Caki2 (cell line): Measurements from ENCODE around the gene DNAAF3. TPM values are rescaled to one million over a fixed set of nuclear protein-coding genes. Genes with fewer than 3 reads are reported as not detected.
A peak's percentile ranks its signal among the peaks of the same experiment; 100 is the strongest.
"Not testable (repeated sequence)": the region's sequence is repeated elsewhere in the genome, so short reads cannot be mapped to it uniquely, and the experiment has no call there.

ENCODE experiments used
- DNase-seq: peaks from one replicate; pipeline ENCODE4 v3.0.0-alpha.2; 2015; ENCODE audit warnings: low read depth
- in situ Hi-C: cut with HindIII; loops from 2 replicates; pipeline ENCODE4 v1.10.0; 2016; ENCODE audit warnings: low sequenced_read_pairs, low pct_unique_long_range_greater_than_20kb, mixed read lengths
- total RNA-seq: library from RNA; depleted of rRNA; stranded (reverse); fragments of >200 nt; shearing (Covaris generic); gene quantifications from 2 replicates; pipeline ENCODE4 v1.2.3, GENCODE V29; 2014; ENCODE audit warnings: low replicate concordance

Gene DNAAF3
- total RNA-seq, 1 experiment from 2014 or later = 32.8 TPM

DNA sequence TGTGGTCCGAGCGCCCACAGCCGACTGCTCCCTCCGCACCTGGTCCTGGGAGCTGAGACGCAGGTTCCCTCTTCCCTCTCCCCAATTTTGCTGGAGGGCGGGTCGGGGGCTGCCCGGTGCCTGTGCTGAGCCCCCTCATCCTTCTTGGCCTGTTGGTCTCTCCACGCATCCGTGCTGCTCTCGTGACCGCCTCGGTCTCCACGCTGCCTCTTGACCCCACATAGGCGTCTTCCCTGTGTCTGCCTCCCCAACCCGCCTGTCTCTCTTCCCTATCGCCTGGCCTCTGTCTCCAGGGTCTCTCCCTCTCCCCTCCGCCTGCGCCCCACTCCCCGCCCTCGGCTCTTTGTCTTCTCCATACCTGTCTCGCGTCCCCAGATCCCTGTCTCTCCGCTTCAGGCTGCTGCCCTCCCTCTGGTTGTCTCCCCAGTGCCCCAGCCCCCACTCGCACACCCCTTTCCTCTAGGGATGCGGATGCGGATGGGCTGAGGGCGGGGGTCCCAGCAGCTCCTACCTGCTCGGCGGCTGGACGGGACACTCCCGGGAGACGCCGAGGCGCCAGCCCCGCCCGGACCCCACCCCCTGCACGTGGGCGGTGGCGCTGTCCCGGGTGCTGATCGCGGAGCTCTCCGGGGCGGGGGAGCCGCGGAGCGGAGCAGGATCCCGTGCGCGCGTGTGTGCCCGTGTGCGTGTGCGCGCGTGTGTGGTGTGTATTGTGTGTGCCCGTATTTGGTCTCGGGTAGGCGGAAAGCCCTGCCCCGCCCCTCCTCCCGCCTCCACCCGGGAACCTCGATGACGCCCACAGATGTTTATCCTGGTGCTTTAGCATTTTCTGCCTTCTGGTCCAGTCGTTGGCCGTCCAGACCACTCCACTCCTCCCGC is 13.4 kb upstream of the DNAAF3 start, which contains the start of gene SYT5:
Gene SYT5 (minus strand): TSS at position 684 of the 879 bp plus-strand sequence. CDS start 1,248 bp downstream, outside the sequence.
- in situ Hi-C loops = loop anchor here (10.0 kb wide), 2 partner anchors 235 to 445 kb away; partner anchors contain the start of gene ZNF784
- peak; percentile 58 for DNase-seq

DNA sequence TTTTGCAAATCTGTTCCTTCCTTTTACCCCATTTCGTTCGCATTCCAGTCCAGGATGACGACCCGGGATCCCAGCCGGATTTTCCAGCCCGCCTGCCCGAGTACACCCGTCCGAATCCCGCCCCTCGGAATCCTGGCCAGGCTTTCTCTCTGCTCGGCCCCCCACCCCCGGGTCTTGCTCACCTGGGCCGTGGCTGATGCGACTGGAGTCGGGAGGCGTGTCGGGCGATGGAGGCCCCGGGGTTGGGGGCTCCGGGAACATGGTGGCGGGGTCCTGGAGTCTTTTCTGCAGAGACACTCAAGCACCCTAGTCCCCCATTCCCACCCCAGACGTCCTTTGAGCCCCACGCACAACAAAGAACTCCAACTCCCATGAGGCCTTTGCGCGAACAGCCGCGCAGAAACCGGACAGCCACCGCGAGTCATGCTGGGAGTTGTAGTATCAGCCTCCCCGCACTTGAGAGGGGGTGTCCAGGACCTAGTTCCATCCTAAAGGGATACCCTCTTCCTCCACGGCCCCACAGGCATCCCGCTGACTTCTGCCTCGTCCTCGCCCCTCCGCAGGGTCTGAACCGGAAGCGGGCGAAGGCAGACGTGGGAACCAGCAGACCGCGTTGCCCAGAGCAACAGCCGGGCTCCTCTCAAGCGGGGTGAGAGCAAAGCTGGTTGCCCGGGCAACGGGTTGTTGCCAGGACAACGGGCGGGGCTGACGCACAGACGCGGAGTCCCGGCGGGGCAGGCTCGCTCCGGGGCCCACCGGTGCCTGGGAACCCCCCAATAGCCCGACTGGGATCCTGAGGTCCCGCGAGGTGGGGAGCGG is 12.6 kb upstream of the DNAAF3 start:
- in situ Hi-C loops = loop anchor here (10.0 kb wide), 2 partner anchors 236 to 446 kb away; partner anchors contain the start of gene ZNF784
- DNase-seq = no peak

DNA sequence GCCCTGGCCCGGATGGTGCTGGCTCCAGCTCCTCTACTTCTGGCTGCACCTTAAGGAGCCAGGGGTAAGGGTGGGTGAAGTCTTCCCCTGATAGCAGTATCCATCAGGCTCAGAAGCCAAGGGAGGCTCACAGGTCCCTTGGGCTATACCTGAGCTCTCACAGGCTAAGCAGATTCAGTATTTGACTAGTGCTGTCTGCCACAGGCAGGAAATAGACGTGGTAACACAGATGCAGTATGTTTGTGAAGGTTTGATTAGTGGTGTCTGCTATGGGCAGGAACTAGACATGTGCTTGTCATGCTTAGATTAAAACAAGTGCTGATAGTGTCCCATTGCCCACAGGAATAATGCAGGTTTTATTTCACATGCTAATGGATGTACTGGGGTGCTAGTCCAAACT is 9.7 kb upstream of the DNAAF3 start:
- in situ Hi-C loops = loop anchor here (10.0 kb wide), 2 partner anchors 239 to 449 kb away; partner anchors contain the start of gene ZNF784
- DNase-seq = no peak

DNA sequence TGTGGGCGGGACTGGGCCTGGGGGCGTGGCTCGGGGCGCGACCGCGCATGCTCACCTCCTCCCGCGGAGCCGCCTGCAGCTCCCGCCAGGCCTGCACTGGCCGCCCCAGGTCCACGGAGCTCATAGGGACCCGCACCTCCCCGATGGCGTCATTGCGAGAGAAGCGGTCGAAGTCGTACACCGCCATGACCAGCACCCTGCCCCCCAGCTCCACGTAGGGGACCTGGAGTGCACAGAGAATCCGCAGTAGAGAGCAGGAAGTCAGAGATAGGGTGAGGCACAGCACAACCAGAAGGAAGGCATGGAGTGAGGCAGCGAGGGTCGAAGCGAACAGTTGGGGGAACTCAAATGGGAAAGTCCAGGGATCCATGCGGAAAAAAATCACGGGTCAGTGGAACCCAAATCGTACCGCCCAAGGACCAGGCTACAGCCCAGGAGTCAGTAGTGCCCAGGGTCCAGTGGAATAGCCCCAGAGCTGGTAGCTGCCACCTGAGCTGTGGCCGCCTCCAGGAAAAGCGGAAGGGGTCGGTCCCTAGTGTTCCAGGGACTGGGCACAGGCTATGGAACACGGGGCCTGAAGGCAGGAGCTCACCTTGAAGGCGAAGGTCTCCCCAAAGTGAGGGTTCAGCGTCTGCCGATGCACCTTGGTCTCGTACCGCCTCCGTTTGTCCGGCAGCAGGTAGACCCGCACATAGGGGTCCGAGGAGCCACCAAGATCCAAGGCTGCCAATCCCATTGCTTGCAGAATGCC is 8.9 kb upstream of the DNAAF3 start:
- in situ Hi-C loops = loop anchor here (10.0 kb wide), 2 partner anchors 240 to 450 kb away; partner anchors contain the start of gene ZNF784
- DNase-seq = no peak

DNA sequence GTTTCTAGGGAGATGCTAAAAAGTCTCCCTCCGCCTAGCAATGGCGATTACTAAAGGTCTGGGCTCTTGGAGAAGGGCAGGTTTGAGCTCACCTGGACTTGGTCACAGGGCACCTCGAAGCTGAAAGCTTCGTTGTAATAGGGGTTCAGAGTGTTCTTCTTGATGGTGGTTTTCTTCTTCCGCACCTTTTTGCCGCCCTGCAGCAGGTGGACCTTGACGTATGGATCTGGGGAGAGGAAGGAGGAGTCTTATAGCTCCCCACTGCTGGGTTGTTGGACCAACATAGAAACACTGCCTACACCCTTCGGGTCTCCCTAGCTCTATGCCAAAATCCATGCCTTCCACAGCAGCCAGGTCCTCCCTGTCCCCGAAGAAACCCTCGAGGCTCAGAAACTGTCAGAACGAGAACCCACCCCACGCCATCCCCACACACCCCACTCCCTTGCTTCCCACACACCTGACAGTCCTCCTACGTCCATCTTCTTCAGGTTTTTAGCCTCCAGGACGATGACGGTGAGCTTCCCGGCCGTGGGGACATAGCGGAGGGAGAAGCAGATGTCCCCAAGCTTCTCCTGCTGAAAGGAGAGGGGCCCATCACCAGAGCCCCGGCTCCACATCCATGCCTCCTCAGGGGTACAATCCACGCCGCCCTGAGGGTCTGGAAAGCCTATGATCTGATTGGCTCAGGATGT is 8.2 kb upstream of the DNAAF3 start:
- DNase-seq = no peak
- in situ Hi-C loops = loop anchor here (10.0 kb wide), 2 partner anchors 240 to 450 kb away; partner anchors contain the start of gene ZNF784

DNA sequence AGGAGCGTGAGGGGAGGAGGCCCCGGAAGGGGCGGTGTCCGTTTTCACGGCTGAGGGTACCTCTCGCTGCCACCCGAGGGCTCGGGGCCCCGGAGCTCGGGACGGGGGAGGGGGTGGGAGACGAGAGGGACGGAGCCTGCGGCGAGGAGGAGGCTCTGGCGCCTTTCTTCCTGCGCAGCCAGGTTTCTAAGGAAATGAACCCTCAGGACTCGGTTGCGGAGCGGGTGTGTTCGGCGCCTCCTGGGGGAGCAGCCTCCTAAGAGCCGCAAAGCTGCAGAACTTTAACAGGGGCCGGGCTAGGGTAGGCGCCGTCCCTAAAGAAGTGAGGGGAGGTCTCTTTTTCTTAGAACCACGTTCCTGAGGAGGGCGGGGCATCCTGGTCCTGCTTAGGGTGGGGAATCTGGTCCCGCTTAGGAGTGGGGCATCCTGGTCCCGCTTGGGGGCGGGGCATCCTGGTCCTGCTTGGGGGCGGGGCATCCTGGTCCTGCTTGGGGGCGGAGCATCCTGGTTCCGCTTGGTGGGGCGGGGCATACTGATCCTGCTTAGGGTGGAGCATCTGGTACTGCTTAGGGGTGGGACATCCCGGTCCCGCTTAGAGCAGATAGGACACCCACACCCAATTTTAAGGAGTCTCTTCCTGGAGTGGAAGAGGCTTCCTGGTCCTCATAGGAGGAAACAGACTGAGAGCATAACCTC is 7.4 kb upstream of the DNAAF3 start:
- in situ Hi-C loops = loop anchor here (10.0 kb wide), 2 partner anchors 241 to 451 kb away; partner anchors contain the start of gene ZNF784
- DNase-seq = no peak

DNA sequence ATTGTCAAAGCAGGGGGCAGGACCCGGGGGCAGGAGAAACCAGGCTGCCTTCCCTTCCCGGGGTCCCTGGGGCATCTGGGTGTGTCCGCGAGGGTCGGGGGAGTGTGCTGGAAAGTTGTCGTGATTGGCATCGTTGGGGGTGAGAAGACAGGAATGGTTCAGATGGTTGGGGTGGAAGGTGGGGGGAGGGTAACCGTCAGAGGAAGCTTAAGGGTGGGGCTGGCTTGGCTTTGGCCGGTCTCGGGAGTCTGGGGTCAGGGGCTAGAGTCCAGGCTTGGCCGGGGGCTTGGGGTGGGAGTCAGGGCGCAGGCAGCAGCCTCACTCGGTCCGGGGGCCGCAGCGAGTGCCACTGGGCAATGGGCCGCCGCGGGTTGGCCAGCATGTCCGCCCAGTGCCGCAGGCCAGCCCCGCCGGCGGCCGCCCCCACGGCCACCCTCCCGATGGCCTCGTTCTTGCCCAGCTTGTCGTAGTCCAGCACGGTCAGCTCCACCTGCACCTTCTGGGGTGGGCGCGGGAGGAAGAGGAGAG is 6.8 kb upstream of the DNAAF3 start:
- no peak for DNase-seq
- in situ Hi-C loops = loop anchor here (10.0 kb wide), 2 partner anchors 242 to 452 kb away; partner anchors contain the start of gene ZNF784

DNA sequence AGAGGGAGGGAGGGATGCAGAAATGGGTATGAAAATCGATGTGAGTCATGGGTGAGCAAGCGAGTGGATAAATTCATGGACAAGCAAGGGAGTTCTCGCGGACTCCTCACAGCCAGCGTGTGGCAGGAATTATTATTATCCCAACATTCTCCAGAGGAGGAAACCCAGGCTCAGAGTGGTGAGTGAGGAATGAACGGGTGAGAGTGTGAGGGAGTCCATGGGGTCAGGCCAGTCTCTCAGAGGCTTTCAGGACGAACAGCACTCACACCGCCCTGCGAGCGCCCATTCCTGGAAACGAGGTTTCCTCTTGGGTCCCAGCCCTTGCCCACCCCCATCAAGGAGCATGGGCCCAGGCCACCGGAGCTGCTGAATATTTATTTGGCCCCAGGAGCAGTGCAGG is 6.3 kb upstream of the DNAAF3 start:
- DNase-seq = no peak
- in situ Hi-C loops = loop anchor here (10.0 kb wide), 2 partner anchors 242 to 452 kb away; partner anchors contain the start of gene ZNF784

DNA sequence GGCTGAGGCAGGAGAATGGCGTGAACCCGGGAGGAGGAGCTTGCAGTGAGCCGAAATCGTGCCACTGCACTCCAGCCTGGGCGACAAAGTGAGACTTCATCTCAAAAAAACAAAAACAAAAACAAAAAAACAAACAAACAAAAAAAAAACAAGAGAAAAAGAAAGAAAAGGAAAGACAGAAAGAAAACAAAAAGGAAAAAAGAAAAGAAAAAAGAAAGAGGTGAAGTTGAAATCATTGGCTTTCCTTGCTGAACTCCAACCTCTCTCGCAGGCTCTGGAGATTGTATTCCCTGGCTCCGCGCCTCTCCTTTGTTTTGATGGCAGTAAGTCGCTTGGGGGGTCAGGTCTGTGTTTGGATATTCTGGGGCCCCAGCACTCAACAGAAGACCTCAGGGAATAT is 5.9 kb upstream of the DNAAF3 start:
- in situ Hi-C loops = loop anchor here (10.0 kb wide), 2 partner anchors 242 to 452 kb away; partner anchors contain the start of gene ZNF784
- not testable (repeated sequence) for DNase-seq

DNA sequence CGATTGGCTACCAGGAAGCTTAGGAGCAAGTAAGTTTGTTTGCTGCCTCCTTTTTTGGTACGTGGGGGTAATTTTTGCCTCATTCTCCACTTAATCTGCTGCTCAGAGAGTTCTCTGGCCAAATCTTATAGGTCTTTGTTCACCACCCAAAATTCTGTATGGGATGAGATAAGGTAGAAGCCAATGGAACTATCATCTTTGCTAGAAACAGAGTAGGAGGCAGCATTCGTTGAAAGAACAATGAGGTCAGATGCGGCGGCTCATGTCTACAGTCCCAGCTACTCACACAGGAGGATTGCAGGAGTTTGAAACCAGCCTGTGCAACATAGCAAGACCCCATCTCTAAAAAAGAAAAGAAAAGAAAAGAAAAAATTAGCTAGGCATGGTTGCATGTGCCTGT is 5.0 kb upstream of the DNAAF3 start:
- no peak for DNase-seq
- in situ Hi-C loops = loop anchor here (10.0 kb wide), 2 partner anchors 243 to 453 kb away; partner anchors contain the start of gene ZNF784

DNA sequence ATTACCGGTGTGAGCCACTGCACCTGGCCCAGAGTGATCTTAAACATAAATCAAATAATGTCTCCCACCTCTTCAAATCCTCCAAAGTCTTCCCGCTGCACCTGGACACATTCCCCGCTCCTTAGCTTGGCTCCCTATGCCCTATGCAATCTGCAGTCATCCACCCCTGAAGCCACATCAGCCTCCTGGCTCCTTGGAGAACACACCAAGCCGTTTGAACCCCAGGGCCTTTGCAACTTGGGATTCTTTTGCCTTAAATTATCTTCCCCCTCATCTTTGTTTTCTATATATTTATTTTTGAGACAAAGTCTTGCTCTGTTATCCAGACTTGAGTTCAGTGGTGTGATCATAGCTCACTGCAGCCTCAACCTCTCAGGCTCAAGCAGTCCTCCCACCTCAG is 2.7 kb upstream of the DNAAF3 start:
- DNase-seq = no peak
- in situ Hi-C loops = no loop called here

DNA sequence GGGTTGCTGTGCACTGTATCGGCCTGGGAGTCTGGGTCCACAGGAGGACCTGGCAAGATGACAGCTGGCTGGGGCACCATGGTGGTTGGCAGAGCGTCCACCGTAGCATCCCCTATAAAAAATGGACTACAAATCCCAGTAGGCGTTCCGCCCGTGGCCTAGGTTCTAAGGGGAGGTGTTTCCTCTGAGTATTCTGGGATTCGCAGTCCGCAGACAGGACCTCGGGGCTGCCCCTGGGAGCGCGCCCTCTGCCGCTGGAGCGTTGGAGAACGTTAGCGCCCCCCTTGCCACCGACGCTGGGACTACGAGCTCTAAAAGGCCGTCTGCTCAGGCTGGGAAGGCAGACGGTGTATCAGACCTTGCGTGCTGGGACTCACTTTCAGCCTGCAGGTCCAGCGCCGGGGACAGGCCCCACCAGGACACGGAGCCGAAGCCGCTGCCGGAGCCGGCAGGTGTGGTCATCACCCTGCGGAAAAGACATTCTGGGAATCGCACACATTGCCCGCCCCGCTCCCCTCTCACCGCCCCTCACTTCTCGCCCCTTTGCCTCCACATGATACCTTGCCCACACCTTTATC is 372 bp downstream of the DNAAF3 start:
- DNase-seq = peak; percentile 86
- in situ Hi-C loops = no loop called here

DNA sequence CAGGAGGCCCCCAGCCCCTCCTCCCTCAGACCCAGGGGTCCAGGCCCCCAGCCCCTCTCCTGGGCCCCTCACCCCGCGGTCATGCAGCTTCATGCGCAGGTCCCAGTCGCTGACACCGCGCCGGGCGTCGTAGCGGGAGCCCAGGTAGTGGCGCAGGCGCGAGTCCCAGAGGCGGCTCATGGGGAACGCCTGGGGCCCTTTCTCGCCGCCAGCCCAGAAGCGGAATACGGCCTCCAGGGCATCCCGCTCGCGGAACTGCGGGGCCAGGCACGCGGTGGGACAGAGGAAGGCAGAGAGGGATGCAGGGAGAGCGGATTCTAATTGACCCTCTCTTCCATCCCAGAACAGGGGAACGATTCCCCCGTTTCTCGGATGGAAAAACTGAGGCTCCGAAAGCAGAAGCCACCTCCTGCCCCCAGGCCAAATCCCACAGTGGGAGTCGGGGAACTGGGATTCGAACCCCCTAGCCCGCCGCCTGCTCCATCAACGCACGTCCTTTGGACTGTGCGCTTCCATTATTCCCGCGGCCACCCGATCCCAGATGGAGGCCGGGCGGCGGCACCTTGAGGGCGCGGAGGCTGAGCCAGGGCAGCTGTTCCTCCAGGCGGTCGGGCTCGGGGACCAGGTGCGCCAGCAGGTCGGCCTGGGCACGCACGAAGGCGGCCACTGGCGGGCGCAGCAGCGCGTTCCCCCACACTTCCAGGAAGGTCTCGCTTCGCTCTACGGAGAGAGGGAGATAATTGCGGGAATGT is 4.7 kb downstream of the DNAAF3 start:
- in situ Hi-C loops = no loop called here
- no peak for DNase-seq

DNA sequence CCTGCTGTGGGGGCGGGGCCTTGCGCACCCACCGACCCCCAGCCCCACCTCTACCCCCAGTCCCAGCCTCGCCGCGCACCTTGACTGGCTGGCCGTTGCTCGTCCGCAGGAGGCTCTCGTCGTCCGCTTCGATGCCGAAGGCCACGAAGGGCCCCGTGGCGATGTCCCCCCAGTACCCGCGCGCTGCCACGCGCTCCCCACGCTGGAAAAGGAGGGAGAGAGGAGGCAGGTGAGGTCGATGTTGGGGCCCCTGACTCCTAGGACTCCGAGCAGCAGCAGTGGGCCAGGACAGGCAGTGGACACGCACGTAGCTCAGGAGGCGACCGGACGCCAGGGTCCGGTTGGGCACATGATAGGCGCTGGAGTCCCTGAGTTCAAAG is 5.4 kb downstream of the DNAAF3 start:
- no peak for DNase-seq
- in situ Hi-C loops = no loop called here

DNA sequence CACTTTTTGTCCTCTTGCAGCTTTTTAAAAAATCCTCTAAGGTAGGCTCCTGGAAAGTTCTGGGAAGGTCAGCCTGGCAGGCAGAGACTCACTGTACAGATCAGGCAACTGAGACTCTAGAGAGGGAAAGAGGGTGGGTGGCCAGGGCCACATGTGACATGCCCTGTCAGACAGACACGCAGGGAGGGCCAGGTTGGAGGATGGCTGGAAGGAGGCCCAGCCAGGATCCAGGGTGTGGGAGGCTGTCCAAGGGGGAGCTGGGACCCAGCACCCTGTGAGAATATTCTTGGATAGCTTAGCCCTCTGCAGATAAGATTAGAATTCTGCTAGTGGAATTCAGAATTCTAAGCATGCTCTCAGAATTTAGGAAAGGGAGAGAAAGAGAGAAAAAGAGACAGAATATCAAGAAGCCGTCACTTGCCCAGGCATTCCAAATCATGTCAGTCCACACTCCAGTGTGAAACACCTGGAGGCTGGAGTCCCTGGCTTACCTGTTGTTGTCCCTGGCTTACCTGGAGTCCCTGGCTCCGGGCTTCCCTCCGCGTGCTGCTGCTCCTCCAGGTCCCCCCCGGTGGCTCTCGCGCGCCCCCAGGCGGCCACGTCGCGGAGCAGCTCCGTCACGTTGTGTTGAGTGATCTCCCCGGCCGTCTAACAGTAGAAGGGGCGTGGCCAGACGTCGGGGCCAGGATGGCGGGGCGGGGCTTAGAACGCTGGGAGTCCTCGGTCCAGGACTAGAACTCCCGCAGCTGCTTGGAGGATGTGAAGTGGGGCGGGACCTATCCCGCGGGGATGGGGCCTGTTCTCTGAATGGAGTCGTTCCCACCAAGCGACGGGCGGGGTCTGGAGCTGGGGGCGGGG is 6.1 kb downstream of the DNAAF3 start:
- peak; percentile 94 for DNase-seq

More for the DNA sequence above, 6.1 kb downstream of the DNAAF3 start:
- in situ Hi-C loops = no loop called here
